Osteocyte (in vitro differentiated cells): ENCODE data around the gene ACSL1. TPM values are rescaled to one million over a fixed set of nuclear protein-coding genes. Genes with fewer than 3 reads are reported as not detected.

ENCODE experiments used
- DNase-seq: peaks from one replicate; pipeline ENCODE4 v3.0.0; 2021; ENCODE audit warnings: mixed read lengths; ENCODE audit not compliant: unreplicated experiment; ENCODE audit errors: extremely low spot score
- H3K27ac Mint-ChIP-seq: one replicate; pipeline ENCODE4 v1.8.0; 2021; ENCODE audit warnings: mild to moderate bottlenecking, mixed read lengths; ENCODE audit not compliant: unreplicated experiment
- H3K27me3 Mint-ChIP-seq: one replicate; pipeline ENCODE4 v1.8.0; 2021; ENCODE audit warnings: mixed read lengths; ENCODE audit not compliant: unreplicated experiment
- H3K36me3 Mint-ChIP-seq: one replicate; pipeline ENCODE4 v1.8.0; 2021; ENCODE audit warnings: mixed read lengths; ENCODE audit not compliant: unreplicated experiment
- H3K4me1 Mint-ChIP-seq: one replicate; pipeline ENCODE4 v1.8.0; 2021; ENCODE audit warnings: mixed read lengths; ENCODE audit not compliant: unreplicated experiment
- H3K4me3 Mint-ChIP-seq: one replicate; pipeline ENCODE4 v1.8.0; 2021; ENCODE audit warnings: mild to moderate bottlenecking, moderate library complexity, mixed read lengths; ENCODE audit not compliant: unreplicated experiment
- H3K9me3 Mint-ChIP-seq: one replicate; pipeline ENCODE4 v1.8.0; 2021; ENCODE audit warnings: mixed read lengths; ENCODE audit not compliant: unreplicated experiment
- CTCF ChIP-seq: fragments of 200-600 bp; sonication (generic); IDR thresholded peaks from 2 replicates; pipeline ENCODE4 v1.5.0; 2021; ENCODE audit warnings: antibody characterized with exemption, mild to moderate bottlenecking, moderate library complexity
- total RNA-seq: library from RNA; stranded (reverse); gene quantifications from 2 replicates; pipeline ENCODE4 v1.2.1, GENCODE V29; 2021

ACSL1 gene
- total RNA-seq, 1 donor from 2014 or later, result 28.6 TPM

- DNase-seq, result no peak
- Mint-ChIP-seq H3K36me3 (peaks cover 27% of the 10 kb centered on the region), H3K27me3 (no peaks in the 10 kb centered on the region), H3K4me1 (peaks cover 27% of the 10 kb centered on the region), H3K27ac (no peak overlapping the region), H3K9me3 (no peaks in the 10 kb centered on the region), H3K4me3 (no peak overlapping the region)
- no peak for TF ChIP-seq CTCF
These were observed 65.1 kb downstream of the ACSL1 start for GRCh38 chr4:184760681-184761080.

DNA sequence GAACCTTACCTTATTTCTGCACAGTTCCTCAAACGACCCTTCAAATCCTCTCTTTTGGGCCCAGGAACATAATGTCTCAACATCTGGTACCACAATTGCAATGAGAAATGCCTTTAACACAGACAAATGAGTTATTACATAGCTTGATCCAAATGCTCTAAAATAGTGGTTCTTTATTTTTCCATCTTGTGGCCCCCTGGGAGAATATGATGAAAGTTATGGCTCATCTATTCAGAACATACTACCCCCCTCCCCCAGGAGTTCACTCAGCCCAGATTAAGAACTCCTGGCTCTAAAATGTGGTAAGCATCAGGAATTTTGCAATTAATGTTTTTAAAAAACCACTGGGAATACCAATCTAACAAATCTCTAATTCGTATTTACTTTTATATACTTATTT, 68.0 kb downstream of the ACSL1 start:
- H3K27me3 Mint-ChIP-seq, result no peaks in the 10 kb centered on the region
- peaks cover 45% of the 10 kb centered on the region for H3K4me1 Mint-ChIP-seq
- H3K27ac Mint-ChIP-seq, result no peak overlapping the region
- DNase-seq, result no peak
- H3K36me3 Mint-ChIP-seq, result peaks cover 19% of the 10 kb centered on the region
- TF ChIP-seq CTCF, result no peak
- H3K4me3 Mint-ChIP-seq, result no peak overlapping the region
- H3K9me3 Mint-ChIP-seq, result no peaks in the 10 kb centered on the region

GRCh38 chr4:184756399-184756798, 69.4 kb downstream of the ACSL1 start:
- H3K4me3 Mint-ChIP-seq, result no peak overlapping the region
- H3K9me3 Mint-ChIP-seq, result no peaks in the 10 kb centered on the region
- no peaks in the 10 kb centered on the region for H3K27me3 Mint-ChIP-seq
- peaks cover 45% of the 10 kb centered on the region for H3K4me1 Mint-ChIP-seq
- no peak for TF ChIP-seq CTCF
- H3K36me3 Mint-ChIP-seq, result peaks cover 13% of the 10 kb centered on the region
- H3K27ac Mint-ChIP-seq, result peak overlapping the region; percentile 29
- no peak for DNase-seq

DNA sequence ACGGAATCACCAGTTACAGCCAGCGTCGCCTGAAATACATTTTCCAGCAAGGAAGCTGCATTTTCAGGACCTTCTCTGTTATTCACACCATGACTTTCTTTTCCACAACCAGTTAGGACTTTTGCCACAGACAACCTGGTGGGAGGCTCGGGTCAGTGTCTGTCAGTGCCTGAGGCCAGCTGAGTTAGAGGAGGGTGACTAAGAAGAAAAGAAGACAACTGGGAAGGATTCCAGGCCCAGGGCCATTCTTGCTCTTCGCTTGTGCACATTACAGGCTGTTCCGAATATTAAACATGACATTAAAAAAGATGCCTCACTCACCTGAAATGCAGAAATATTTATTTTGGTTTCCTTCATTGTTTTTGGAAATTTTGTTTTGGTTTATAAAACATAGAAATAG, 70.5 kb downstream of the ACSL1 start:
- Mint-ChIP-seq H3K4me1 (peaks cover 43% of the 10 kb centered on the region), H3K27ac (peak overlapping the region; percentile 67), H3K9me3 (no peaks in the 10 kb centered on the region), H3K36me3 (peaks cover 11% of the 10 kb centered on the region), H3K4me3 (no peak overlapping the region), H3K27me3 (no peaks in the 10 kb centered on the region)
- DNase-seq, result no peak
- no peak for TF ChIP-seq CTCF

GRCh38 chr4:184752496-184753275, 73.1 kb downstream of the ACSL1 start:
- Mint-ChIP-seq H3K4me3 (no peak overlapping the region), H3K36me3 (peaks cover 5% of the 10 kb centered on the region), H3K27me3 (no peaks in the 10 kb centered on the region), H3K4me1 (peaks cover 34% of the 10 kb centered on the region), H3K9me3 (no peaks in the 10 kb centered on the region), H3K27ac (no peak overlapping the region)
- no peak for DNase-seq
- no peak for TF ChIP-seq CTCF
